ENCODE measurements around the gene LINGO4.

- TF ChIP-seq FOXO1 (CRISPR knock-in tag; IDR thresholded peaks at IDR 0.05) (no peak), TBP (CRISPR knock-in tag; IDR thresholded peaks at IDR 0.05) (no peak), RNF2 (conservative IDR thresholded peaks at IDR 0.05; ENCODE audit: low read depth) (no peak), RELA (CRISPR knock-in tag; IDR thresholded peaks at IDR 0.05) (no peak), YY1 (IDR thresholded peaks at IDR 0.05; ENCODE audit: insufficient read depth, insufficient replicate concordance, low read depth, low read length) (no peak), MAFF (IDR thresholded peaks at IDR 0.05; ENCODE audit: low read depth, low read length) (no peak), FOXP4 (CRISPR knock-in tag; IDR thresholded peaks at IDR 0.05) (no peak), ONECUT2 (CRISPR knock-in tag; IDR thresholded peaks at IDR 0.05) (no peak), SP1 (IDR thresholded peaks at IDR 0.05) (no peak), SP1 (CRISPR knock-in tag; IDR thresholded peaks at IDR 0.05) (no peak), SRSF9 (IDR thresholded peaks at IDR 0.05; ENCODE audit: borderline replicate concordance, insufficient read depth, low read depth, low read length, poor library complexity, severe bottlenecking) (no peak)
- TF ChIP-seq, protein P1, sequence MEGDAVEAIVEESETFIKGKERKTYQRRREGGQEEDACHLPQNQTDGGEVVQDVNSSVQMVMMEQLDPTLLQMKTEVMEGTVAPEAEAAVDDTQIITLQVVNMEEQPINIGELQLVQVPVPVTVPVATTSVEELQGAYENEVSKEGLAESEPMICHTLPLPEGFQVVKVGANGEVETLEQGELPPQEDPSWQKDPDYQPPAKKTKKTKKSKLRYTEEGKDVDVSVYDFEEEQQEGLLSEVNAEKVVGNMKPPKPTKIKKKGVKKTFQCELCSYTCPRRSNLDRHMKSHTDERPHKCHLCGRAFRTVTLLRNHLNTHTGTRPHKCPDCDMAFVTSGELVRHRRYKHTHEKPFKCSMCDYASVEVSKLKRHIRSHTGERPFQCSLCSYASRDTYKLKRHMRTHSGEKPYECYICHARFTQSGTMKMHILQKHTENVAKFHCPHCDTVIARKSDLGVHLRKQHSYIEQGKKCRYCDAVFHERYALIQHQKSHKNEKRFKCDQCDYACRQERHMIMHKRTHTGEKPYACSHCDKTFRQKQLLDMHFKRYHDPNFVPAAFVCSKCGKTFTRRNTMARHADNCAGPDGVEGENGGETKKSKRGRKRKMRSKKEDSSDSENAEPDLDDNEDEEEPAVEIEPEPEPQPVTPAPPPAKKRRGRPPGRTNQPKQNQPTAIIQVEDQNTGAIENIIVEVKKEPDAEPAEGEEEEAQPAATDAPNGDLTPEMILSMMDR (CRISPR knock-in tag; IDR thresholded peaks at IDR 0.05), result no peak
- TF ChIP-seq, protein P2, sequence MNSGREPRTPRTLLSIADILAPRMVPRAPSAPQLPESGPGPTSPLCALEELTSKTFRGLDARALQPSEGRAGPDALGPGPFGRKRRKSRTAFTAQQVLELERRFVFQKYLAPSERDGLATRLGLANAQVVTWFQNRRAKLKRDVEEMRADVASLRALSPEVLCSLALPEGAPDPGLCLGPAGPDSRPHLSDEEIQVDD (CRISPR knock-in tag; IDR thresholded peaks at IDR 0.05; ENCODE audit: borderline replicate concordance), result no peak
- TF ChIP-seq, protein P3, sequence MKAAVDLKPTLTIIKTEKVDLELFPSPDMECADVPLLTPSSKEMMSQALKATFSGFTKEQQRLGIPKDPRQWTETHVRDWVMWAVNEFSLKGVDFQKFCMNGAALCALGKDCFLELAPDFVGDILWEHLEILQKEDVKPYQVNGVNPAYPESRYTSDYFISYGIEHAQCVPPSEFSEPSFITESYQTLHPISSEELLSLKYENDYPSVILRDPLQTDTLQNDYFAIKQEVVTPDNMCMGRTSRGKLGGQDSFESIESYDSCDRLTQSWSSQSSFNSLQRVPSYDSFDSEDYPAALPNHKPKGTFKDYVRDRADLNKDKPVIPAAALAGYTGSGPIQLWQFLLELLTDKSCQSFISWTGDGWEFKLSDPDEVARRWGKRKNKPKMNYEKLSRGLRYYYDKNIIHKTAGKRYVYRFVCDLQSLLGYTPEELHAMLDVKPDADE (CRISPR knock-in tag; IDR thresholded peaks at IDR 0.05), result no peak
These were observed 14.1 kb upstream of the LINGO4 start for GRCh38 chr1:151819227-151819835.

All from HepG2 (cell line).